IPS-NIHi7 (cell line): ENCODE results near the gene MME.

Source experiments
- DNase-seq: peaks from one replicate; pipeline ENCODE4 v3.0.0; 2012; ENCODE audit warnings: mixed read lengths; ENCODE audit errors: extremely low spot score

The MME gene

DNA sequence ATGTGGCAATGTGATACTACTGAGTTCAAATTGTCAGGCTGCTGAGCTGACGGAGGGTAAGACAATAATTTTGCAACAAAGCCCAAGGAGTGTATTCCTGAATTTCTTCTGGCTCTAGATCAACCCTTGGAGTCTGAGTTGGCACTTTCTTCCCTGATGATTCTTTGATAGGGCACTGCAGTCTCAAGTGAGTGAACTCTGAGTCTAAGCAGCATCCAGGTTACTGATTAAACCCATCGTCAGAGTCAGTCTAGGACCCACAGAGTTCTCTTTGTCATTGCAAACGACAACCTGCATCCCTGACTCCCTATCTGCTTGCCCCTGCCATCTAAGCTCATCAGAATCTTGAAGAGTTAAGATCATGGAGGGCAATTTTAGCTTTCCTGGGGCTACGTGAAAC is 58.6 kb downstream of the MME start:
- DNase-seq, result no peak

GRCh38 chr3:155147588-155147987 is 67.5 kb downstream of the MME start:
- no peak for DNase-seq

DNA sequence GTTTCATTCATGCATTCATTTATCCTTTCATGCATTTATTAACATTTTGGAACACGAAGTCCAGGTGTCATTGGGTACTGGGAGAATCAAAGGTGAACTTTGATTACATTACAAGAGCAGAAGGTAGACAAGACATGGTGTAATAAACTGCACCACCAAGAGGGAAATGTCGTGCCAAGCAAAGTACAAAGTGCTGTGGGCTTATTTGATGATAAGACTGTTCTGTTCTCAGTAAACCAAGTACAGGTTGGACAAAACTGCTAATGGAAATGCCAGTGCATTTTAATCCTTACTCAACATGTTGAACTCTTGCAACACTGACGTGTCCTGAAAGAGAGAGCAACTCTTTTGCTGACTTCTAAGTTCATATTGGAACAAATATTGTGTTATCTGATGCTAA is 69.4 kb downstream of the MME start:
- DNase-seq, result no peak

DNA sequence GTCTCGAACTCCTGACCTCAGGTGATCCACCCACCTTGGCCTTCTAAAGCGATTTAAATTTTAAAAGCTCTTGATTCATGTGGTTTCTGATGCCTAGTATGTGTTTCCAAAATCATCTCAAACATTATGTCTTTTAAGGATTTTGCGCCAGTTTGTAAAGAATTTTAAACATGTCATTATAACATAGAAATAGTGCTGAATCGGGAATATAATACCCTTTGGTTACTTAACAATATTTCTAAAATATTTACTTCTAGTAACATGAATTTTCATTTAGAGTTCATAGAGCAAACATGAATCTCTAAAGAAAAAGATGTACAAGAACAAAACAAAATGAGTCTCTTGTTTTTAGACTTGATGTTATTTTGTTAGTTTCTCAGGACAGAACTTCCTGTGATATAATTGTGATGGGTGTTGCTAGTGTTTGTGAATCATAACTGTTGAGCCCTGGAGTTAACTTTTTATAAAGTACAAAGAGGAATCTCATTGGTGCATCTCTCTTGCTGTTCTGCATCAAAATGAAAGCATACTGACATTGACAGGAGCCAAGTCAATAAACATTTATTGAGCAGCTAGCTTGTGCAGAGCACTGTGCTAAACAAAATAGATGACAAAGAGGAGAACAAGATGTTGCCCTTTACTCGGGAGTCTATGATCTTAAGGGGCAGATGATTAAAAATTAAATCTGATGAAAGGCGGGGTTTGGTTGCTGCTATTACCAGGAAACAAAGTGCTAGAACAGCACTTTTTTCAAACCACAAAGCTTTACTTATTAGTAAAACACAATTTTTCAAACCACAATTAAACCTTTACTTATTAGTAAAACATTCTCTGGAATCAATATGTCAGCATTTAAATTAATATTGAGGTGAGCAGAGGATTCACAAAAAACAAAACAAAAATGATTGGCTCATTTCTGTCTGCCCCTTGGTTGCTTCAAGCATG is 73.4 kb downstream of the MME start:
- no peak for DNase-seq

DNA sequence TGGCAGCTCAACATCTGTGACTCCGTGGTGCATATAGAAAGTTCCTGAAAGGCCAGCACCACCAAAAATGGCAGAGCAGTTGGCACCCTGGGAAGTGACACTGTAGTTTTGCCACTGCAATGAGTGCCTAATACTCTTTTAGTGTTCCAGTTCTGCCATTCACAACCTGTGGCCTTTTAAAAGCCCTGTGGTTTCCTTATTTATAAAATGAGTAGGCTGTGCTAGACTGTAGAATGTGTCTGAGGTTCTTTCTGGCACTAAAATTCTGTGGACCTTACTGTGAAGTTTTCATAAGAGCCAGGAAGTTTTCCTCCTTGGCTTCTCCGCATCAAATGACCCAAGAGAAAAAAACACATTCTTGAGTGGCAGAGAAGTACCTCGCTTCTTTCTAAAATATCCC is 74.1 kb downstream of the MME start:
- no peak for DNase-seq

DNA sequence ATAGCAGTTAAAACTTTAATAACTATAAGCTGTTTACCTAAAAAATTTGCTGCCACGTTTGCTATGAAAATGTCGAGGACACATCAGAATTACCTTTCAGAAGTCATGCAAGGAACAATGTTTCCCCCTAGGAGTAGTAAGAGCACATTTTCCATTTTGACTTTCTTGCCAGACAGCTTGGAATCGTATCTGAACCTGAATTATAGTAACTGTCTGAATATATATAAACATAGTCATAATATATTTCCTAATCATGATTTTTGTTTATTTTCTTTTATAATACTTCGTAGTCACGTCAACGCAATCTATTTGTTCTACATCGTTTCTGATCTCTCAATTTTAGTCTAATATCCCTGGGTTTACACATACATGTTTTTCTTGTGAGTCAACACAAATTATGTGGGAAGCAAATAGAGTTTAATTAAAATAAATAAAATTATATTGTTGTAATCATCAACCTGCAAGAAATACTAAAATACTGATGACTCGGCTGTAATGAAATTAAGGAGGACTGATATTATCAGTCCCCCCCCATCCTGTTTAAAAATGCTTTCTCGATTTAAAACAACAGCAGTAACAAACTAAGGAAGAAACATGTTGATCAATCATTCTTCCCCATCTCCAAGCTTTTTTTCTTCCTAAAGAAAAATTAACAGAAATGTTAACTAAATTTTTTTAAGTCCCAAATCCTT is 78.4 kb downstream of the MME start:
- no peak for DNase-seq

GRCh38 chr3:155159301-155159700 is 79.2 kb downstream of the MME start:
- DNase-seq, result no peak

- DNase-seq, result no peak
Measured at GRCh38 chr3:155161640-155162292, 81.6 kb downstream of the MME start.

GRCh38 chr3:155164306-155164705 is 84.2 kb downstream of the MME start:
- no peak for DNase-seq

DNA sequence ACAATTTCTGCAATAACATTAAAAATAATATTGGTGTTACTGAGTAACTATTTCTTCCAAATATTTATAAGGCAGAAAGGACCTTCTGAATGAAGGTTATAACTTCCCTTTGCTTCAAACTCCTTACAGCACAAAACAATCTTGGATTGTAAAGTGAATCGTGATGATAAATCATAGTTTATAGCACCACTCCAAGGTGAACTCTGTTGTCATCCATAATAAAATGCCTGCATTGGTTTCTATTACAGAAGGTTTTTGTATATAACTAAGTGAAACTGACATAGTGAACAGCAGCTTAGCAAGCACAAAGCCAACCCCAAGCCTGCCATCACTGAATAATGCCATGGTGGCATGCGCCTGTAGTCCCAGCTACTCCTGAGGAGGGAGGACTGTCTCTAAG is 86.3 kb downstream of the MME start:
- DNase-seq, result no peak

DNA sequence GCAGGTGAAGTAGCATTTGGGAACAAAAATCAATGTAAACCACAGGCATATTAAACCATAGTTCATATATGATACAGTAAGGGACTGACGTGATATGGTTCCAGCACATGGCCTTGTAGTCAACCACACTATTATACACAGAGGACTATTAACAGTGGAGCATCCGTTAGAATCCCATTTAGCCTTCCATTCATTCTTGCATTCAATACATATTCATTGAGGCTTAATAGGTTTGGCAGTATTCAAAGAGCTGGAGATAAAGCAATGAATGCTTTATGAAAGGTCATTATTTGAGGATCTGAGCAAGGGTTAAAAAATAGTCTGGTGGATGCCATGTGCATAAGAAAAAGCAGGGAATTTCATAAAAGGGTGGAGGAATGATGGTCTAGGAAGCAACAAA is 89.1 kb downstream of the MME start:
- no peak for DNase-seq

GRCh38 chr3:155173771-155174170 is 93.7 kb downstream of the MME start:
- DNase-seq, result no peak

GRCh38 chr3:155178810-155179436 is 98.8 kb downstream of the MME start:
- DNase-seq, result no peak

DNA sequence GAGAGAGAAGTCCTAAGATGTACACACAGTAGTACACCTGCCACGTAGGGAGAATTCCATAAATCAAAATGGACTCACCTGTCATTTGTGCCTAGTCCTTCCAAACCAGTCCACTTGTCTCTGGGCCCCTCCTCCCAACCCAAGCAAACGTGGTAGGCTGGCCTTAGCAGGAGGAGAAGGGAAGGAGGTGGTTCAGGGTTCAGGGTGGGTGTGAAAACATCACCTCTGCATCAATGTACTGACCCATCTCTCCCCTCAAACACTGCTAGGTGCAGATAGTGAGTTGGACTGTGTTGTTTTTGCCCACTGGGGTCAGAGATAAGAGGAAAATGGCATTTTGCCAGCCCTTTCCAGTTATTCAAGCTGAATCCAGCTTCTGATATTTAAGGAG is 99.3 kb downstream of the MME start:
- DNase-seq, result no peak

GRCh38 chr3:155179966-155180757 is 100.0 kb downstream of the MME start:
- peak; percentile 22 for DNase-seq

DNA sequence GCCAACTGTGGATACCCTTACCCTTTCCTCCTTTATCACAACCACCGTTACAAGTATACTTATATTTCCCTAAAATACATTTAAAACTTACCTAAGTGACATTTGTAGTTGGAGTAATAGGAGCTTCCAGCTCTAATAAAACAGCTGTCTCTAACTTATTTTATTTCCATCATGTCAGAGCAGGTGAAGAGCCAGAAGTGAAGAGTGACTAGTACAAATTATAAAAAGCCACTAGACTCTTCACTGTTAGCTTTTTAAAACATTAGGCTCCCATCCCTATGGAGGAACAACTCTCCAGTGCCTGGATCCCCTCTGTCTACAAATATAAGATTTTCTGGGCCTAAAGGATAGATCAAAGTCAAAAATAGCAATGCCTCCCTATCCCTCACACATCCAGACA is 102.3 kb downstream of the MME start:
- DNase-seq, result no peak

- DNase-seq, result no peak
Measured at GRCh38 chr3:155184011-155184410, 103.9 kb downstream of the MME start.

DNA sequence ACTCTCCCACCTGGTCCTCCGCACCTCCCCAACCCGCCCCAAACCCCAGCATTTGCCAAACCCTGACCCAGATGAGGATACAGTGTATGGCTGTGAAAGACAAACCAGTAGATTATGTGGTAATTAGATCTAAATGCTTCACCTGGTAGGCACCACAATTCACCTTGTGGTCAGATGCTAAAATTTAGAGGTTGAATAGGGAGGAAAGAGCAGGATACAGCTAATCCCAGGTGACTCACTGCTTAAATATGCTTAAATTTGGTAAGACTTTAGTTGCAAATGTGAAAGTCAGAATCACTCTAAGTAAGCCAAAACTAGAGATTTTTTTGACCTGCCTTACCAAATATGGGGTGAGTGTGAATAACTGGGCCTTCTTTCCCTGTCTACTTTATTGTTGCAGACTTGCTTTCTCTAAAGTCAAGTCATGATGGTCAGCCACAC is 105.5 kb downstream of the MME start:
- peak; percentile 46 for DNase-seq

DNA sequence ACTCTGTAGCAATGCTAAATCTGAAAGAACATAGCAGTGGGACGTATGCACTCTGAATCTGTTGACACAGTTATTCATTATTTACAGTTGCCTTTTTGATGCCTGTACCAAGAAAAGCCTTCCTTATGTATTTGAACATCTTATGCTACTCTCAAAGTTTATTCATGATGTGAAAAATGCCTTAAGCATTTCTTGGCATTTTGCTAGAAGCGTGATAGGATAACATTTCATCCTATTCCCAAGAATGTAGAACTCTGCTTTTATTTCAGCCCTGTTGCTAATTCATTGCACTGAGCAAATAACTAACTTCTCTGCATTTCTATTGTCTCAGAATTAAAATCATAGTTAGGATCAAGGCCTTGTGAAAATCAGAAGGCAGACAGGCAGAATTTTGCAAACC is 107.9 kb downstream of the MME start:
- no peak for DNase-seq

- DNase-seq, result no peak
Measured at GRCh38 chr3:155189478-155189877, 109.4 kb downstream of the MME start.

DNA sequence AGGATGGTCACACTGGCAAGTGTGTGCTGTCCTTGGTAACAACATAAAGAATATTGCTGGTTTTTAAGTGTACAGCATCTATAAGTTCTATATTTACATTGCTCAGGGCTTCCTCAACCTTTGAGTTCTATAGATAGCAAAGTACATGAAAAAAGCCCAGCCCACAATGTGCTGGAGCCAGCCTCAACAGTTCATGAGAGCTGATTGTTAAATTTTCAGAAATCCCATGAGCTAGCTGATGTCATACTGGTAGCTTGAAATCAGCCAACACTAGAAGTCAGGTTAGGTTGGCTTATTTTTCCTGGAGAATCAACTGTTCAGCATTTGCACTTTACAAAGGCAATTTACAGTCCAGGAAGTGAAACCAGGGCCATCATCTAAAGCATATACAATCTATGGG is 110.6 kb downstream of the MME start:
- DNase-seq, result no peak
